CD4-positive, alpha-beta T cell treated with Interleukin-2 at 100 ng/mL for 4 hours (primary cell): ENCODE data around the gene NETO1.

Experiments
- DNase-seq: peaks from one replicate; pipeline ENCODE4 v3.0.0-alpha.2; 2020; ENCODE audit warnings: low spot score

Gene NETO1

DNA sequence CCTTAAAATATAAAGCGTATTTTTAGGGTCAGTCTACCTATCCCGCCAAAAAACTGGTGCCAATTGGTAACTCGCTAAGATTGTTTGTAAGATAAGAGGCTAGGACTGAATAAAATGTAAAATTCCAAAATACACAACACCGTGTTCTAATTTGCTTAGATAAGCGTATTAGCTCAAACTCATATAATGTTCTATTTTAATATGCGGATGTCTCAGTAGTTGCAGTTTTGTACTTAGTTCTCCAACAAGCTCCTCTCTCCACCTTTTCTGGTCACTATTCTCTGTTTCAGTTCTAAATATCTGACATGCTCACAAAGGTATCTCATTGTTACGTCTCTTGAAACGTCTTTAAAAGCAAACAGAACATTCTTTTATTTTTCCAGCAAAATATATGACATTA lies 24.0 kb downstream of the NETO1 start:
- no peak for DNase-seq

GRCh38 chr18:72840109-72840508 lies 27.7 kb downstream of the NETO1 start:
- DNase-seq: no peak

DNA sequence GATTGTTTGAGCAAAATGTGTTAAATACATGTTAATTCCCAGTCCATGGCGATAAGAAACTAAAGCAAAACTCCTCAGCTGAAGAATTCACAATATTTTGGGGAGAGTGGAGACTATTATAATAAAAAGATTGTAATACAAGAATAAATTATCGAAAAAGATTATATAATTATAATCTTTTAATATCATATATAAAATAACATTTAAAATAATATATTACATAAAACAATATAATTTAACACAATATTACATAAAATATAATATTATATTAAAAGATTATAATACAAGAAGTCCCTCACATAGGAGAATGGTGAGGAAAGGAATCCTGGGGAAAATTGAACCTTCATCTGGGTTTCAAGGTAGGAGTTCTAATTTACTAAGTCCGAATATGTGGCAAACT lies 33.1 kb downstream of the NETO1 start:
- DNase-seq: no peak

DNA sequence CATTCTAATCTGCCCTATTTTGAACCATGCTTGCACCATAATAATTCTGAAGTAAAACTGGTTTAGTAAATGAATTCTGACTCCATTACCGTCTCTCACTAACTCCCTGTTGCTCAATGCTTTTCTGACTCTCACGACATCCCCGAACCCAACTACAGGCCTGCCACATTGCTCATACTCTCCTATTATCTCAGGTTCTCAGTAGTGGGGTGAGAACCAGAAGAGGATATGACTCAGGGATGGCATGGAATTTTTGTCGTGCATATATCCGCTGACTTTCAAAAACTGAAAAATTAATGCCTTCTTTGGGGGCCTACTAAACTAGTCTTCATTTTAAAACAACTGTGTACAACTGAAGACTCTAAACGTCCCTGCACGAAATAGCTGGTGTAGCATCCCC lies 34.3 kb downstream of the NETO1 start:
- no peak for DNase-seq

DNA sequence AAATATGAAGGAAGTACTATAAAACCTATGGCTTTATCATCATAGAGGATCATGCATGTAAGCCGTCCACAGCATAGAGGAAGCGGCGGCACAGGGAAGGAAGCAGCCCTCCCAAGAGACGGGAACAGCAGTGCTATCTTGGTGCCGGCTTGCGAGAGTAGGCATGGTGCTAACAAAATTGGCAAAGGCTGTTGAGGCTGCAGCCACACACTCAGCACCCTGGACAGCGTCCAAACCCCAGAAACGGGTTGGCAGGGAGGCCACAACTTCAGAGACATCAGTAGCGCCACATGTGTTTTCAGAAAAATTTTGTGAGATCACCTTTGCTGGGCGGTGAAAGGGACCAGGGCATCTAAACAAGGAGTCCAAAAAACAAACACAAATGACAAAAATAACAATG lies 37.7 kb downstream of the NETO1 start:
- DNase-seq: no peak

DNA sequence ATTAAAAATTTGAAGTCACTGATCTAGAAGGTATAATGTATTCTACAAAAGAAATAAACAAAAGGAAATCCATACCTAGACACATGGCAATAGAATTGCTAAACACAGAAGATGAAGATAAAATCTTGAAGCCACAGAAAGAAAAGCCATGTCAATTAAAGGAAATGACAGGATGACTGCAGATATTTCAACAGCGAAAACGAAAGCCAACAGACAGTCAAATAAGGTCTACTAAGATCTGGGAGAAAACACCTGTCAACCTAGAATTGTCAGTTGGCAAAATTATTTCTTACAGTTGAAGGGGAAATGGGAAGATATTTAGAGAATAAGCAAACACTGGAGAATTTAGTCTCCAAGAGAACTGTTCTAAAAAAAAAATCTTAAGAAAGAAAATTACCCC lies 39.2 kb downstream of the NETO1 start:
- no peak for DNase-seq

DNA sequence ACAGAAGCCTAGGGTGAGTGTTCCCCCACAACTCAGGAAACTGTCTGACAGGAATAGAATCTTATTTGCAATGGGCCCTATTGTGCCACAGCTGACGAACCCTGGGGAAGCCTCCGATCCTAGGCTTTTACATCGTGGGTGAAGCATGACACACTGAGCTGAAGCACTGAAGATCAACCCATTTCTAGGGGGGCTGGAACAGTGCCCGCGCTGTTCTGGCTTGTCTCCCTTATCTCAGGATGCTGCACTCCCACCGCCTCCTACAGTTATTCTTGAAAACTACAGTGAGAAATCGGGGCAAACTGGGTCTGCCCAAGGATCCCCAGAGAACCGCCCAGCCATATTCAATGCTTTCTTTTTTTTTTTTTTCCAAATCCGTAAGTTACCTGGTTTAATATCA lies 41.1 kb downstream of the NETO1 start:
- DNase-seq: no peak

- DNase-seq: no peak
These were observed 44.4 kb downstream of the NETO1 start for GRCh38 chr18:72823345-72823744.

DNA sequence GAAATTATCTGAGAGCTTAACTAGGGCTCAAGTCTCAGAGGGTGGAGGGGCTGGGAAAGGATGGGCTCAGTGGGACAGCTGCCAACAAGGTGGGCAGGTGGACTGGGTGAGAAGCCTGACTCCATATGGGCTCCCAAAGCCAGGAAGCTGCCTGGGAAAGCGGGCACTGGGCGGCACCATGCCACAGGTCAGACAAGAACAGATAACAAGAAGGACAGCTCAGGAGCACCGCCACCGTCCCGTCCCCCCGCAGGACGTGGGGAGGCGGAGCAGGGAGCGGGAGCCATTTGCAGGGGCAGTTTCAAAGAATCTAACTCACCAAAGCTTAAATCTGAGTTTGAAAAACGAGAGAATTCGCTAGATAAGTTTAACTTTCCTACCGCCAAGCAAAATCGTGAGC lies 45.6 kb downstream of the NETO1 start:
- DNase-seq: no peak

GRCh38 chr18:72820571-72820970 lies 47.2 kb downstream of the NETO1 start:
- no peak for DNase-seq

- no peak for DNase-seq
These were observed 48.7 kb downstream of the NETO1 start for GRCh38 chr18:72819050-72819449.

- no peak for DNase-seq
These were observed 56.7 kb downstream of the NETO1 start for GRCh38 chr18:72811047-72811446.

- DNase-seq: no peak
These were observed 59.1 kb downstream of the NETO1 start for GRCh38 chr18:72808680-72809079.

DNA sequence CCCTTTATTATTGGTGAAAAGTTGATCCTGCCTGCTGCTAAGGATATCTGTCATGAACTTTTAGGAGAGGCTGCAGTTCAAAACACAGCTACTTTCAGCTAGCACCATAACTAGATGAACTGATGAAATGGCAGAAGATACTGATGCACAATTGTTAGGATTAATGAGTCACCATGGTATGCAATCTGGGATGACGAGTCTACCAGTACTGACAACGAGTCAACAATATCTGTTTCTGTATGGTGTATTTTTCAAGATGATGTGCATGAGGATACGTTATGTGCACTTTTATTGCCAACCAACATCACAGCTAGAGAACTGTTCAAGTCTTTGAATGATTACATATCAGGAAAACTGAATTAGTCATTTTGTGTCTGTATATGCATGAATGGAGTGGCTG lies 68.7 kb downstream of the NETO1 start:
- no peak for DNase-seq

DNA sequence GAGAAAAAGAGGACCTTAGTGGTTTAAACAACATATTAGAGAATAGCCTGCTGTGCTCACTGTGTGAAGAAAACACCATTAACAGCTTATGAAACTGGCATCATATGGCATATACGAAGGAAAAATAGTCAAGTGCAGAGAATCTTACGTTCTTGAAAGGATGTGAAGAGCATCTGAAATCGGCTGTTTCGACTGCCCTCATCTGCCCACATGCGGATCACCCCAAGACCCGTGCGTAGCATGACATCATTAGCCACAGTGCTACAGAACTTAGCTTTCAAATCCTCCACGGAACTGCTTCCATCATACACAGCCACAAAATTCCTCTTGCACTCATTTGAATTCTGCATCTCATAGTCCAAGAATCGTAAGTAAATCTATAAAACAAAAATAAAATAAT lies 84.3 kb downstream of the NETO1 start:
- no peak for DNase-seq

DNA sequence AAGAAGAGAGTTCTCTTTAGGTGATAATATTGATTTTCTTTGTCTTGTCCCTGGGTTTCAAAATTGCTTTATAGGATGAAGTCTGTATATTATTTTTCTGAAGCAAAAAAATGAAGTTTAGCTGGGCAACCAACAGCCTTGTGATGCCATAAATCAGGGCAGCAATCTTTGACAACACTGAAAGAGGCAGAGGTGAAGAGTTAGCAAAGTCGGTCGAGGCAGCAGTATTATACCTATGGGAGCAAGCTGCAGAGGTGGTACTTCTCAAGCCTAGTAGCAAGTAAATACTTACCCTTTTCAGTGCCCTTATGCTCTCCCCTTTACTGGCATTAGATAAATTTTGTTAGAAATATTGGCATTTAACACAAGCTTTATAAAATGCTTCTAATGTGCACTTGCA lies 92.9 kb downstream of the NETO1 start:
- no peak for DNase-seq

DNA sequence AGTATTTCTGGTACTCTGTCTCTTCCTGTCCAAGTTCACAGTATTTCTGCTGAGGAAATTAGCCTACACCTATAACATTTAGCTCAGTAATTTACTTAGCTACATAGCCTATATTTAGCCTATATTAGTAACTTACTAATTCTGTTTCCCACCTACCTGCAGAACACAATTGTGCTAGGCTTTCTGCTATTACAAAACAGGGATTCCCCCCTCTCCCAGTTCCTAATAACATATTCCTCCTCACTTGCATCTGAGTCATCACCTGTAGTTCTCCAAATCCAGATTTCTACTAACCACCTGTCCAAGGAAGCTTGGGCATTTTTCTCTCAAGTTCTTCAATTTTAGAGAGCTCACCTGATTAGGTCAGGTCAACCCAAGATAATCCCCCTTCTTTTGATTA lies 94.9 kb downstream of the NETO1 start:
- no peak for DNase-seq

DNA sequence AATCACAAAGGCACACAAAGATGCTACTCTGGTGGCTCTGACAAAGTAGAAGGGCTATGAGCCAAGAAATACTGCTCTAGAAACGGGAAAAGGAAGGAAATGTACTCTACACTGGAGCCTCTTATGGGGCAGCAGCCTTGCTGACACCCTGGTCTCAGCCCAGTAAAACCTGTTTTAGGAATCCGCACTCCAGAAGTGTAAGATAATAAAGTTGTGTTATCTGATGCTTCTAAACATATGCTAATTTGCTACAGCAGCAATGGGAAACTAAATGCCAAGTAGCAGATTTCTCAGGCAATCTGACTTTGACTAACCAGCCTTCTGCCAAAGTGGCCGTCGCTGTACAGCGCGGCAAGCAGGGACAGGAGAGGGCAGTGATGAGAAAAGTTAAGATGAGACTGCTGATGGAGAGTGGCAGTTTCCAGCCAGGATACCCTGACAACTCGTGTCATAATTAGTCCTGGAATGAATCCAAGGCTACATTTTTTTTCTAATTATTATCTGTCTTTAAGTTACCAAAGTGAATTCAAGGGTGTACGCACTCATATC lies 99.0 kb downstream of the NETO1 start:
- DNase-seq: no peak

- DNase-seq: peak; percentile 3
These were observed 105.2 kb downstream of the NETO1 start for GRCh38 chr18:72762515-72763122.

DNA sequence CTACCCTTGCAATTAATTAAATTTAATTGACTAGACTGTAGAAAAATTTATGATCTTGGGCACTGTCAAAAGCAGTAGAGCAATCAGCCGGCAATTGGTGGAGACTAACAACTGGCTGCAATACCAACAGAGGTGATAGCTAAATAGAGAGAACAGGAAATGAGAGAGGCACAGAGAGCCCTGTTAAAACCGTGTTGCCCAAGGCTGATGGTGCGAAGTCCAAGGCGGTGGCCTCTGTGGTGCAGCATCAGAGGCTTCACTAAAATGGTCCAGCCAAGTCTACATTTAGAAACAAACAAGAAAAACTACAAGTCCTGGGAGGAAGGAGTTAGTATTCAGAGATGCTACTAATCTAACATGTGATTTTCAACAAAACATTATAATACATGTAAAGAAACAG lies 115.6 kb downstream of the NETO1 start:
- DNase-seq: no peak

DNA sequence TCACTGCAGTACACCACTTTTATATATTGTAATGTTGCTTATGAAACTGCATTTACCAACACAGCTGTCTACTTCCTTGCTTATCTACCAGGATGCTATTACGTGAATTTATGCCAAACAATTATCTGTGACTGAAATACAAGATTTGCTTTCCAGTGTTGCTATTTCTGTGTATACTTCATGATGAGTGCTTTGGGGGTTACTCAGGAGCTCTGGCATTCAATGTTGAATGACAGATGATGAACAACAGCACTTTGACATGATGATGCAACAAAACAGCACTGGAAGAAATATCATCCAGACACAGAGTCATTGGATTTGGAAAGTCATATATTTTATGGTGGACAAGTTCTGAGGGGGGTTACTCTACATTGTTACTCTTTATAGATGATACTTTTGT lies 125.8 kb downstream of the NETO1 start:
- no peak for DNase-seq

DNA sequence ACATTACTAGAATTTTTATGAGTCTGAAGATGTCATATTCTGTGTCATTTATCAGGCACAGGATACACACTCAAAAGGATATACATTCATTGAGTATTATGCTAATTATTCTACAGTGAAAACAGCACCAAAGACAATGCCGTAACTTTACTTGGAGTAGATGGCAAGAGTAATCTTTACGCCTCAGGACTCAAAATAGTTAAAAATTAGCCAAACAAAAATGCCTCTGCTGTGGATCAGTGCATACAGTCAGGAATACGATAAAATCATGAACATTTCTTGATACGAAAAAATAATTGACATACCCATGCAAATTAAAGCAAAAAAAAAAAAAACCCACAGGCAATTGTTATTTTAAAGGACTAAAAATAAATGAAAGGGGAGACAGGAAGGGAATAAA lies 129.7 kb downstream of the NETO1 start:
- no peak for DNase-seq

DNA sequence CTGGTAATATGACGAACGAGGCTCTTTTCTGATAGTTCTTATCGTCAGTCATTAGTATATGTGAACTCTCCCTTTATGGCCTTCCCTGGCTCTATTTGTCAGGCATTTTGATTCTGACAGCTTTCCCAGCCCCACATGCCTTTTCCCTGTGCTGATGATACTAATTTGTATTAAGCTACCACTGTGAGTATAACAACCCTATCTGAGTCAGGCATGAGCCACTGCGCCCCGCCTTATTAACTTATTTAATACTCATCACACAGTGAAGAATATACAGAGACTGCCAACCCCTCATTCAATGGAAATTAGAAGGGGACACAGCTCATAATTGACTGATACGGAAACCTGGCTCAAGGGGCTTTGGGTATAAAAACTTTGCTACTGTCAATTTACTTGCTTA lies 140.0 kb downstream of the NETO1 start:
- DNase-seq: no peak

GRCh38 chr18:72727038-72727655 lies 140.6 kb downstream of the NETO1 start:
- DNase-seq: no peak
